ENCODE measurements around the gene ABLIM2. TPM values are rescaled to one million over a fixed set of nuclear protein-coding genes. Genes with fewer than 3 reads are reported as not detected.

ABLIM2 gene
- polyA plus RNA-seq, 2 of the 4 experiments (the other 2 are of a cell fraction), result 0.21 to 0.40 TPM

GRCh38 chr4:8080754-8081065, 77.9 kb downstream of the ABLIM2 start:
- H3K27ac ChIP-seq, result no peak overlapping the region
- FAIRE-seq, result no peak
- 44% methylated on average over 2 of the region's 5 CpGs for WGBS (ENCODE audit: missing lambda C conversion rate)
- no peak overlapping the region for H3K4me2 ChIP-seq
- H3K4me1 ChIP-seq, result no peaks in the 10 kb centered on the region
- TF ChIP-seq KDM5A (IDR thresholded peaks at IDR 0.05) (no peak), RFX5 (IDR thresholded peaks at IDR 0.05) (no peak), HDAC2 (IDR thresholded peaks at IDR 0.05) (no peak), MYC (IDR thresholded peaks at IDR 0.05; ENCODE audit: borderline replicate concordance, low read length) (no peak), REST (IDR thresholded peaks at IDR 0.05) (no peak), ZFP36 (IDR thresholded peaks at IDR 0.05; ENCODE audit: borderline replicate concordance, partially characterized antibody) (no peak), MAZ (IDR thresholded peaks at IDR 0.05; ENCODE audit: borderline replicate concordance, low read depth, low read length) (no peak), ZC3H11A (IDR thresholded peaks at IDR 0.05) (no peak), E2F6 (IDR thresholded peaks at IDR 0.05; ENCODE audit: borderline replicate concordance, low read depth) (no peak), GATA3 (IDR thresholded peaks at IDR 0.05; ENCODE audit: borderline replicate concordance) (no peak), HEYL (CRISPR knock-in tag; IDR thresholded peaks at IDR 0.05) (no peak), HOXB5 (CRISPR knock-in tag; IDR thresholded peaks at IDR 0.05) (no peak), CHD2 (IDR thresholded peaks at IDR 0.05; ENCODE audit: low read length, partially characterized antibody) (no peak), RAD21 (conservative IDR thresholded peaks at IDR 0.05 in 1 of 2, IDR thresholded peaks at IDR 0.05 in 1 of 2) (no peak), CTCF (IDR thresholded peaks at IDR 0.05) (no peak), CEBPB (IDR thresholded peaks at IDR 0.05) (no peak), CBX8 (IDR thresholded peaks at IDR 0.05) (no peak), CBX2 (IDR thresholded peaks at IDR 0.05; ENCODE audit: borderline replicate concordance, low read depth) (no peak)
- POLR2A ChIA-PET, result no interaction called here
- no peak overlapping the region for H3K4me3 ChIP-seq
- no peak for DNase-seq (ENCODE audit: low read depth in 1 of 2, low spot score in 1 of 2)
- peak in 1 of 2 experiments; percentile 14; a peak in 2 of 6 replicates for ATAC-seq
- CTCF ChIA-PET, result no interaction called here
- H3K9me3 ChIP-seq, result no peaks in the 10 kb centered on the region

- Histone ChIP-seq H3K9me3 (no peaks in the 10 kb centered on the region), H3K4me1 (no peaks in the 10 kb centered on the region), H3K4me2 (no peak overlapping the region), H3K27ac (no peak overlapping the region), H3K4me3 (no peak overlapping the region)
- FAIRE-seq (no peak), ATAC-seq (peak in 1 of 2 experiments; percentile 29; a peak in 3 of 6 replicates), DNase-seq (ENCODE audit: low read depth in 1 of 2, low spot score in 1 of 2) (no peak)
- POLR2A ChIA-PET, result no interaction called here
- 37% methylated on average over 15 of the region's 21 CpGs for WGBS (ENCODE audit: missing lambda C conversion rate)
- TF ChIP-seq CEBPB (IDR thresholded peaks at IDR 0.05) (no peak), ELK1 (IDR thresholded peaks at IDR 0.05; ENCODE audit: low read depth, low read length) (no peak), ESRRA (IDR thresholded peaks at IDR 0.05; ENCODE audit: borderline replicate concordance, low read length) (no peak), PHF8 (IDR thresholded peaks at IDR 0.05; ENCODE audit: borderline replicate concordance, low read depth) (no peak), SMC3 (IDR thresholded peaks at IDR 0.05) (no peak)
- CTCF ChIA-PET, result no interaction called here
Observed at GRCh38 chr4:8079916-8080753, 78.5 kb downstream of the ABLIM2 start.
